ENCODE data around the gene MYPOP.
A peak's percentile ranks its signal among the peaks of the same experiment; 100 is the strongest.

MYPOP gene

GRCh38 chr19:45862564-45863334, 39.7 kb downstream of the MYPOP start, which contains the start of gene SYMPK:
TSS of gene SYMPK (minus strand) at chr19:45863147. CDS start at chr19:45854495, 8,652 bp downstream.
- peak; percentile 99 for DNase-seq

- peak; percentile 63 for DNase-seq
Observed at GRCh38 chr19:45862271-45862563, 40.2 kb downstream of the MYPOP start.

- DNase-seq = no peak
Observed at GRCh38 chr19:45860359-45861259, 41.8 kb downstream of the MYPOP start.

- no peak for DNase-seq
Observed at GRCh38 chr19:45854167-45854778, 48.1 kb downstream of the MYPOP start.

GRCh38 chr19:45852983-45853382, 49.4 kb downstream of the MYPOP start:
- DNase-seq = no peak

- no peak for DNase-seq
Observed at GRCh38 chr19:45852145-45852750, 50.2 kb downstream of the MYPOP start.

GRCh38 chr19:45848922-45849321, 53.5 kb downstream of the MYPOP start:
- DNase-seq = no peak

GRCh38 chr19:45847663-45848062, 54.8 kb downstream of the MYPOP start:
- no peak for DNase-seq

GRCh38 chr19:45842198-45842597, 60.2 kb downstream of the MYPOP start:
- no peak for DNase-seq
